KG1 (cell line): Measurements from ENCODE around the gene TEKT2.

Source experiments
- DNase-seq: peaks from one replicate; lab custom pipeline; 2025; lab: John Stamatoyannopoulos, UW

TEKT2 gene

GRCh38 chr1:36128905-36129206 lies 45.0 kb downstream of the TEKT2 start:
- no peak for DNase-seq

- no peak for DNase-seq
Observed at GRCh38 chr1:36132029-36132428, 48.1 kb downstream of the TEKT2 start.

GRCh38 chr1:36133484-36133883 lies 49.6 kb downstream of the TEKT2 start:
- DNase-seq: no peak

GRCh38 chr1:36134031-36134430 lies 50.1 kb downstream of the TEKT2 start:
- DNase-seq: no peak

GRCh38 chr1:36134505-36135329 lies 50.8 kb downstream of the TEKT2 start:
- no peak for DNase-seq

GRCh38 chr1:36135330-36135667 lies 51.4 kb downstream of the TEKT2 start:
- no peak for DNase-seq

- DNase-seq: no peak
Observed at GRCh38 chr1:36135796-36136195, 51.9 kb downstream of the TEKT2 start.

GRCh38 chr1:36136535-36136934 lies 52.6 kb downstream of the TEKT2 start:
- no peak for DNase-seq

- DNase-seq: no peak
Observed at GRCh38 chr1:36137226-36137625, 53.3 kb downstream of the TEKT2 start.

- no peak for DNase-seq
Observed at GRCh38 chr1:36137776-36138175, 53.9 kb downstream of the TEKT2 start.
